ENCODE data around the gene CNTNAP3.
"Not testable (repeated sequence)": the region's sequence is repeated elsewhere in the genome, so short reads cannot be mapped to it uniquely, and the experiment has no call there.

DNA sequence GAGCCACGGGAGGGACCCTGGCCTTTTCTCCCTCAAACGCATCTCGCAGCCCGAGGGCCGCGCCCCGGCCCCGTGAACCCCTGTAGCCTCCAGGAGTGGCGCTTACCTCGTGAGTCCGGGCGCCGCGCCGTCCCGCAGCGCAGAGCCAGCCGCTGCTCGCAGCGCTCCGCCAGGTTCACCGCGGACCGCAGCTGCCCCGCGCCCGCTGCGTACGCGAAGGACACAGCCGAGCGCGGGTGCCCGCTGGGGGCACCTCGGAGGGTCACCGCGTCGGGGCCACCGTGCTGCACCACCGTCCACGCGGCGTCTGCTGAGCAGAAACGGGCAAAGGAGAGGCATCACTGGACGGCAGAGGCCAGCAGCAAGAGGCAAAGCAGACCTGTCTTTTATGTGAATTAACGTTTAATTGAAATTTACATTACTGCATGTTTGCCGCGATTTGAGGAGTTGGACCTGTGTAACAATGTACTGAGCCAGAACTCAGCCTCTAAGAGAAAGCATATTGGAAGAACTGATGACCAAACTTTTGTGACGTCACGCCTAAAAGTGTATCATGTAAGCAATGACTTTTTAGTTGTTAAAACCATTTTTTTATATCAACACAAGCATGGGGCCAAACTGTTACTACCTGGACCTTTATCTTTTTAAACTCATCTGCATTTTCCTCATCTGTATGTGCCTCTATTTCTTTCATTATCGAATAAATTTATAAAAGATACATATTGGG, 155.0 kb downstream of the CNTNAP3 start:
- TF ChIP-seq POLR2A (IDR thresholded peaks at IDR 0.05), result not testable (repeated sequence)
- TF ChIP-seq, protein P1, sequence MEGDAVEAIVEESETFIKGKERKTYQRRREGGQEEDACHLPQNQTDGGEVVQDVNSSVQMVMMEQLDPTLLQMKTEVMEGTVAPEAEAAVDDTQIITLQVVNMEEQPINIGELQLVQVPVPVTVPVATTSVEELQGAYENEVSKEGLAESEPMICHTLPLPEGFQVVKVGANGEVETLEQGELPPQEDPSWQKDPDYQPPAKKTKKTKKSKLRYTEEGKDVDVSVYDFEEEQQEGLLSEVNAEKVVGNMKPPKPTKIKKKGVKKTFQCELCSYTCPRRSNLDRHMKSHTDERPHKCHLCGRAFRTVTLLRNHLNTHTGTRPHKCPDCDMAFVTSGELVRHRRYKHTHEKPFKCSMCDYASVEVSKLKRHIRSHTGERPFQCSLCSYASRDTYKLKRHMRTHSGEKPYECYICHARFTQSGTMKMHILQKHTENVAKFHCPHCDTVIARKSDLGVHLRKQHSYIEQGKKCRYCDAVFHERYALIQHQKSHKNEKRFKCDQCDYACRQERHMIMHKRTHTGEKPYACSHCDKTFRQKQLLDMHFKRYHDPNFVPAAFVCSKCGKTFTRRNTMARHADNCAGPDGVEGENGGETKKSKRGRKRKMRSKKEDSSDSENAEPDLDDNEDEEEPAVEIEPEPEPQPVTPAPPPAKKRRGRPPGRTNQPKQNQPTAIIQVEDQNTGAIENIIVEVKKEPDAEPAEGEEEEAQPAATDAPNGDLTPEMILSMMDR (IDR thresholded peaks at IDR 0.05), result not testable (repeated sequence)
